Kidney epithelial cell (primary cell): ENCODE data around the gene ACSF3. TPM values are rescaled to one million over a fixed set of nuclear protein-coding genes. Genes with fewer than 3 reads are reported as not detected.
A peak's percentile ranks its signal among the peaks of the same experiment; 100 is the strongest.
"Not testable (repeated sequence)": the region's sequence is repeated elsewhere in the genome, so short reads cannot be mapped to it uniquely, and the experiment has no call there.

Experiments
- DNase-seq: peaks from one replicate; pipeline ENCODE4 v3.0.0-alpha.2; 2010; ENCODE audit warnings: low read depth
- H3K27me3 ChIP-seq: 2 replicates; pipeline ENCODE4 v1.6.0; 2011; ENCODE audit warnings: low read length; ENCODE audit not compliant: control insufficient read depth, insufficient read depth
- H3K36me3 ChIP-seq: 2 replicates; pipeline ENCODE4 v1.5.1; 2011; ENCODE audit warnings: low read length; ENCODE audit not compliant: control insufficient read depth, insufficient read depth
- H3K4me3 ChIP-seq: 2 replicates; pipeline ENCODE4 v1.5.1; 2011; ENCODE audit warnings: low read depth, mild to moderate bottlenecking, control low read depth, low read length
- total RNA-seq: library from RNA; depleted of rRNA; stranded (reverse); fragments of >200 nt; gene quantifications from 2 replicates; pipeline ENCODE4 v1.2.3, GENCODE V29; 2015
- TF ChIP-seq, protein P1 (sequence below): IDR thresholded peaks from 2 replicates; pipeline ENCODE4 v1.5.1; 2011; ENCODE audit warnings: mild to moderate bottlenecking, moderate library complexity, low read length, control low read depth, inconsistent platforms; ENCODE audit not compliant: insufficient read depth, poor library complexity, severe bottlenecking

The ACSF3 gene
- total RNA-seq, 1 donor from 2014 or later, result 36.9 TPM

DNA sequence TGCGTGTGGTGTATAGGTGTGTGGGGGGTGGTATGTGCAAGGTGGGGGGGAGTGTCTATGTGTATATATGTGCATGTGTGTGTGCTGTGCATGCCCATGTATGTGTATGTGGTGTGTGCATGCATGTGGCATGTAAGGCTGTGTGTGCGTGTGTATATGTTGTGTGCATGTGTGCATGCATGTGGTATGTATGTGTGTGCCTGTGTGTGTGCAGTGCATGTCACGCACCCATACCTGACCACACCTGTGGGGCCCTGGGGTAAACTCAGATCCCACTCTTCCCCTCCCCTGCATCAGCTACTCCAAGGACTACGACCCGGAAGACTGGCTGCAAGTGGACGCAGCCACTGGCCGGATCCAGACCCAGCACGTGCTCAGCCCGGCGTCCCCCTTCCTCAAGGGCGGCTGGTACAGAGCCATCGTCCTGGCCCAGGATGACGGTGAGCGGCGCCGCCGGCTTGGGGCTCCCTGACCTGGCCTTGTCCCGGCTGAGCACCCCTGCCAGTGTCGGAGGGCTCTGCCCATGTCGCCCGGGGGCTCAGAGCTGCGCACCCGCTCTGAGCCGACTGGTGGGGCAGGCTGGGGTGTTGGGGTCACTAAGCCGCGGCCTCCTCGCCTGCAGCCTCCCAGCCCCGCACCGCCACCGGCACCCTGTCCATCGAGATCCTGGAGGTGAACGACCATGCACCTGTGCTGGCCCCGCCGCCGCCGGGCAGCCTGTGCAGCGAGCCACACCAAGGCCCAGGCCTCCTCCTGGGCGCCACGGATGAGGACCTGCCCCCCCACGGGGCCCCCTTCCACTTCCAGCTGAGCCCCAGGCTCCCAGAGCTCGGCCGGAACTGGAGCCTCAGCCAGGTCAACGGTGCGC lies 97.6 kb downstream of the ACSF3 start:
- Histone ChIP-seq H3K36me3 (no peaks in the 10 kb centered on the region), H3K4me3 (no peak overlapping the region), H3K27me3 (peaks cover 21% of the 10 kb centered on the region)
- no peak for DNase-seq
- TF ChIP-seq, protein P1, sequence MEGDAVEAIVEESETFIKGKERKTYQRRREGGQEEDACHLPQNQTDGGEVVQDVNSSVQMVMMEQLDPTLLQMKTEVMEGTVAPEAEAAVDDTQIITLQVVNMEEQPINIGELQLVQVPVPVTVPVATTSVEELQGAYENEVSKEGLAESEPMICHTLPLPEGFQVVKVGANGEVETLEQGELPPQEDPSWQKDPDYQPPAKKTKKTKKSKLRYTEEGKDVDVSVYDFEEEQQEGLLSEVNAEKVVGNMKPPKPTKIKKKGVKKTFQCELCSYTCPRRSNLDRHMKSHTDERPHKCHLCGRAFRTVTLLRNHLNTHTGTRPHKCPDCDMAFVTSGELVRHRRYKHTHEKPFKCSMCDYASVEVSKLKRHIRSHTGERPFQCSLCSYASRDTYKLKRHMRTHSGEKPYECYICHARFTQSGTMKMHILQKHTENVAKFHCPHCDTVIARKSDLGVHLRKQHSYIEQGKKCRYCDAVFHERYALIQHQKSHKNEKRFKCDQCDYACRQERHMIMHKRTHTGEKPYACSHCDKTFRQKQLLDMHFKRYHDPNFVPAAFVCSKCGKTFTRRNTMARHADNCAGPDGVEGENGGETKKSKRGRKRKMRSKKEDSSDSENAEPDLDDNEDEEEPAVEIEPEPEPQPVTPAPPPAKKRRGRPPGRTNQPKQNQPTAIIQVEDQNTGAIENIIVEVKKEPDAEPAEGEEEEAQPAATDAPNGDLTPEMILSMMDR, result no peak

DNA sequence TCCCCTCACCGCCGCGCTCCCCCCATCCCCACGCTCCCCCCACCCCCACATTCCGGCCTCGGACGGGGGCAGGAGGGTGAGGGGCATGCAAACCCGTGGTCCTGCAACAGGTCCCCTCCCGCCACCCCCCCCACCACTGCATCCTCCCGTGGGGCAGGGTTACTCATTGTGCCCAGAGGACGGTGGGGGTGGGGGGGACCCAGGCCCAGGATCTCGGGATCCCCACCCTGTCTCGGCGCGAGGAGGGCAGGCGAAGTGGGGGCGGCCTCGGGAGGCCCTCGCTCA lies 98.2 kb downstream of the ACSF3 start:
- peaks cover 21% of the 10 kb centered on the region for H3K27me3 ChIP-seq
- DNase-seq, result no peak
- no peaks in the 10 kb centered on the region for H3K36me3 ChIP-seq
- TF ChIP-seq, protein P1, result no peak
- peak overlapping the region; percentile 34 for H3K4me3 ChIP-seq

DNA sequence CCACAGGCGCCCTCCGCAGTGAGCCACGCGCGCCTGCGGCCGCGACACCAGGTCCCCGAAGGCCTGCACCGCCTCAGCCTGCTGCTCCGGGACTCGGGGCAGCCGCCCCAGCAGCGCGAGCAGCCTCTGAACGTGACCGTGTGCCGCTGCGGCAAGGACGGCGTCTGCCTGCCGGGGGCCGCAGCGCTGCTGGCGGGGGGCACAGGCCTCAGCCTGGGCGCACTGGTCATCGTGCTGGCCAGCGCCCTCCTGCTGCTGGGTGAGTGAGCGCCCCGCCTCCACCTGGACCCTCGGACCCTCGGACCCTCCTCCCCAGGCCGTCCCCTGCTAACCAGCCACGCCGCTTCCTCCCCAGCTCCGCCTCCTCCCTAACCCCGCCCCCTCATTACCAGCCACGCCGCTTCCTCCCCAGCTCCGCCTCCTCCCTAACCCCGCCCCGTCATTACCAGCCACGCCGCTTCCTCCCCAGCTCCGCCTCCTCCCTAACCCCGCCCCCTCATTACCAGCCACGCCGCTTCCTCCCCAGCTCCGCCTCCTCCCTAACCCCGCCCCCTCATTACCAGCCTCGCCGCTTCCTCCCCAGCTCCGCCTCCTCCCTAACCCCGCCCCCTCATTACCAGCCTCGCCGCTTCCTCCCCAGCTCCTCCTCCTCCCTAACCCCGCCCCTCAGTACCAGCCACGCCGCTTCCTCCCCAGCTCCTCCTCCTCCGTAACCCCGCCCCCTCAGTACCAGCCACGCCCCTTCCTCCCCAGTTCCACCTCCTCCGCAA lies 98.7 kb downstream of the ACSF3 start:
- DNase-seq, H3K36me3 ChIP-seq: not testable (repeated sequence)
- Histone ChIP-seq H3K27me3 (peaks cover 21% of the 10 kb centered on the region), H3K4me3 (peak overlapping the region; percentile 34)

DNA sequence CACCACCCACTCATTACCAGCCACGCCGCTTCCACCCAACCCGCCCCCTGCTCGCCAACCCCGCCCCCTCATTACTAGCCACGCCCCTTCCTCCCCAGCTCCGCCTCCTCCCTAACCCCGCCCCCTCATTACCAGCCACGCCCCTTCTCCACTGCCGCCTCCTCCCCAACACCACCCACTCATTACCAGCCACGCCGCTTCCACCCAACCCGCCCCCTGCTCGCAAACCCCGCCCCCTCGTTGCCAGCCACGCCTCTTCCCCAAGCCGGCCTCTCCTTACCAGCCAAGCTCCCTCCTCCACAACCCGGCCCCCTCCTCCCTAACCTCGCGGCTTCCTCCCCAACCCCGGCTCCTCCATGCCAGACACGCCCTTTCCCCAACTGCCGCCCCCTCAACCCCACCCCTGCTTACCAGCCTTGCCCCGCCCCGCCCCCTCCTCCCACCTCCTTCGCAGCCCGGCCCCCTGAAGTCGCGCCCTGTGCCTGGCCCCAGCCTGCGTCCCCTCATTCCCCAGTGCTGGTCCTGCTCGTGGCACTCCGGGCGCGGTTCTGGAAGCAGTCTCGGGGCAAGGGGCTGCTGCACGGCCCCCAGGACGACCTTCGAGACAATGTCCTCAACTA lies 99.4 kb downstream of the ACSF3 start:
- no peak for DNase-seq
- H3K27me3 ChIP-seq, result peaks cover 21% of the 10 kb centered on the region
- H3K4me3 ChIP-seq, result no peak overlapping the region
- TF ChIP-seq, protein P1, result no peak
- H3K36me3 ChIP-seq, result no peaks in the 10 kb centered on the region

DNA sequence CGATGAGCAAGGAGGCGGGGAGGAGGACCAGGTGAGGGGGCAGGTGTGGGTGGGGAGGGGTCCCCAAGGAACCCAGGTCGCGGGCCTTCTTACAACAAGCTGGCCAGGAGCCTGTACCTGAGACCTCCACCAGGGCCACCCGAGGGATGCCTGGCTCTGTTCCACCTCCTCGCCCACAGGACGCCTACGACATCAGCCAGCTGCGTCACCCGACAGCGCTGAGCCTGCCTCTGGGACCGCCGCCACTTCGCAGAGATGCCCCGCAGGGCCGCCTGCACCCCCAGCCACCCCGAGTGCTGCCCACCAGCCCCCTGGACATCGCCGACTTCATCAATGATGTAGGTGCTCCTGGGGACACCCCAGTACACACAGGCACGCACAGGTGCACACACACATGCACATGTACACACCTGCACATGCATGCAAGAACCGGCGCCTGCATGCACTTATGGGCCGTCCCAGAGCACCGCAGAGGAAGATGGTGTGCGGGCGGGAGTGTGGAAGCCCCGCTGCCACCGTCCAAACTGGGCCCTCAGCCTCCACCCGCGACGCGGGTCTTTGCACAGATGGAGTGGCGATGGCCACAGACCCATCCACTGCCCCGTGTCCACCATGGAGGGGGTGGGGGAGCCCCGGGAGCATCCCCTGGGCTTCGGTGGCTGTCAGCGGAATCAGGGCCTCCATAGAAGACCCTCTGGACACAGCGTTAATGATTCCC lies 100.1 kb downstream of the ACSF3 start:
- H3K4me3 ChIP-seq, result no peak overlapping the region
- no peak for DNase-seq
- H3K27me3 ChIP-seq, result peaks cover 21% of the 10 kb centered on the region
- H3K36me3 ChIP-seq, result no peaks in the 10 kb centered on the region
- TF ChIP-seq, protein P1, result no peak
